Lower lobe of right lung (tissue), 2 donors: Measurements from ENCODE around the gene TTLL10. TPM values are rescaled to one million over a fixed set of nuclear protein-coding genes. Genes with fewer than 3 reads are reported as not detected.

Experiments used
- ATAC-seq, 2 donors: fragments of 200-7000 bp; cut with Tn5 transposase; one replicate each; pipeline ENCODE4 v1.9.1; 2020 to 2022; ENCODE audit warnings: mild to moderate bottlenecking in 2 of 2, moderate library complexity in 2 of 2
- DNase-seq: peaks from one replicate; pipeline ENCODE4 v3.0.0-alpha.2; 2020
- H3K27ac ChIP-seq: fragments of 200-600 bp; one replicate; pipeline ENCODE4 v1.8.0; 2022
- H3K27me3 ChIP-seq: fragments of 200-600 bp; one replicate; pipeline ENCODE4 v1.8.0; 2022; ENCODE audit warnings: low read depth
- H3K36me3 ChIP-seq: fragments of 200-600 bp; one replicate; pipeline ENCODE4 v1.8.0; 2022; ENCODE audit warnings: mild to moderate bottlenecking
- H3K4me1 ChIP-seq: fragments of 200-600 bp; one replicate; pipeline ENCODE4 v1.8.0; 2022
- H3K4me3 ChIP-seq: fragments of 200-600 bp; one replicate; pipeline ENCODE4 v1.8.0; 2022; ENCODE audit warnings: mild to moderate bottlenecking
- H3K9me3 ChIP-seq: fragments of 200-600 bp; one replicate; pipeline ENCODE4 v1.8.0; 2022
- CTCF ChIP-seq: fragments of 200-600 bp; IDR thresholded peaks from one replicate; pipeline ENCODE4 v1.8.0; 2022; ENCODE audit warnings: antibody characterized with exemption, mild to moderate bottlenecking
- intact Hi-C: fragments of 100-400 bp; cut with DNase I; formaldehyde crosslinking; loops from one replicate; pipeline ENCODE4 v1.11.0; 2022
- total RNA-seq: library from RNA; stranded (reverse); fragmentation: NEBNext Ultra II Directional; extraction: Animal tissue kit (Norgen Biotek cat#: 25700); gene quantifications from one replicate; pipeline ENCODE4 v1.2.1, GENCODE V29; 2021
- donor health status: DM: no; HTN: yes; CAD: no; lungs with severe emphysema.

TTLL10 gene
- total RNA-seq, 1 donor from 2014 or later: 6.6 TPM

GRCh38 chr1:1128454-1129139 lies 45.1 kb upstream of the TTLL10 start:
- ATAC-seq (peak; percentile 5 to 64), DNase-seq (no peak)

GRCh38 chr1:1129381-1129821 lies 44.3 kb upstream of the TTLL10 start:
- DNase-seq: no peak
- Histone ChIP-seq H3K9me3 (no peaks in the 10 kb centered on the region), H3K27ac (no peak overlapping the region), H3K4me3 (no peak overlapping the region), H3K36me3 (no peaks in the 10 kb centered on the region), H3K27me3 (no peaks in the 10 kb centered on the region), H3K4me1 (no peaks in the 10 kb centered on the region)
- intact Hi-C loops: no loop called here
- TF ChIP-seq CTCF: no peak
- no peak for ATAC-seq

More at GRCh38 chr1:1128454-1129139, 45.1 kb upstream of the TTLL10 start:
- Histone ChIP-seq H3K9me3 (no peaks in the 10 kb centered on the region), H3K27ac (peak overlapping the region; percentile 3), H3K27me3 (no peaks in the 10 kb centered on the region), H3K36me3 (no peaks in the 10 kb centered on the region), H3K4me3 (peak overlapping the region; percentile 27), H3K4me1 (no peaks in the 10 kb centered on the region)
- no peak for TF ChIP-seq CTCF
- intact Hi-C loops: no loop called here

GRCh38 chr1:1130206-1131120 lies 43.2 kb upstream of the TTLL10 start:
- no peak overlapping the region for H3K27ac ChIP-seq
- no peaks in the 10 kb centered on the region for H3K4me1 ChIP-seq

GRCh38 chr1:1132042-1132950 lies 41.4 kb upstream of the TTLL10 start:
- H3K4me1 ChIP-seq: peaks cover 2% of the 10 kb centered on the region
- H3K4me3 ChIP-seq: no peak overlapping the region
- DNase-seq (peak; percentile 69), ATAC-seq (peak in 1 of 2 donors; percentile 29)
- no peaks in the 10 kb centered on the region for H3K9me3 ChIP-seq
- H3K27me3 ChIP-seq: peaks cover 2% of the 10 kb centered on the region
- no peaks in the 10 kb centered on the region for H3K36me3 ChIP-seq
- no peak overlapping the region for H3K27ac ChIP-seq
- no peak for TF ChIP-seq CTCF
- intact Hi-C loops: no loop called here

More at GRCh38 chr1:1130206-1131120, 43.2 kb upstream of the TTLL10 start:
- DNase-seq: no peak
- Histone ChIP-seq H3K9me3 (no peaks in the 10 kb centered on the region), H3K27me3 (no peaks in the 10 kb centered on the region), H3K36me3 (no peaks in the 10 kb centered on the region), H3K4me3 (no peak overlapping the region)
- no peak for TF ChIP-seq CTCF
- intact Hi-C loops: no loop called here
- no peak for ATAC-seq
